ENCODE results near the gene NHSL1.
A peak's percentile ranks its signal among the peaks of the same experiment; 100 is the strongest.

Gene NHSL1

GRCh38 chr6:138518054-138518453 lies 18.8 kb upstream of the NHSL1 start:
- no peak overlapping the region for H3K27ac ChIP-seq (ENCODE audit: low read depth, low read length)
- H3K4me3 ChIP-seq (ENCODE audit: insufficient read depth, low read length, poor library complexity, severe bottlenecking): no peak overlapping the region
- H3K9me3 ChIP-seq (ENCODE audit: insufficient read depth, low read length): no peaks in the 10 kb centered on the region
- no peaks in the 10 kb centered on the region for H3F3A ChIP-seq (ENCODE audit: insufficient read depth)
- H3K79me2 ChIP-seq (ENCODE audit: insufficient read depth, low read length): no peaks in the 10 kb centered on the region
- no peaks in the 10 kb centered on the region for H3K36me3 ChIP-seq (ENCODE audit: low read length)
- TF ChIP-seq CTCF (IDR thresholded peaks at IDR 0.05; ENCODE audit: insufficient read depth, low read length, poor library complexity, severe bottlenecking): no peak
- no peak for TF ChIP-seq EZH2phosphoT487 (conservative IDR thresholded peaks at IDR 0.05; ENCODE audit: low read length)
- H2AFZ ChIP-seq (ENCODE audit: low read depth, low read length, severe bottlenecking): no peak overlapping the region
- no peak overlapping the region for H3K4me2 ChIP-seq (ENCODE audit: low read depth, low read length, poor library complexity, severe bottlenecking)
- H3K27me3 ChIP-seq (ENCODE audit: low read length): no peaks in the 10 kb centered on the region
- H3K9me2 ChIP-seq (replicated peaks; ENCODE audit: insufficient read depth, low read length): no peaks in the 10 kb centered on the region
- no peak overlapping the region for H3K9ac ChIP-seq (ENCODE audit: low read length)
- H4K20me1 ChIP-seq (ENCODE audit: low read depth, low read length): no peaks in the 10 kb centered on the region

- no peaks in the 10 kb centered on the region for H3K27me3 ChIP-seq (ENCODE audit: low read length)
- no peak overlapping the region for H3K4me2 ChIP-seq (ENCODE audit: low read depth, low read length, poor library complexity, severe bottlenecking)
- no peaks in the 10 kb centered on the region for H3K36me3 ChIP-seq (ENCODE audit: low read length)
- H4K20me1 ChIP-seq (ENCODE audit: low read depth, low read length): no peaks in the 10 kb centered on the region
- H3K9me3 ChIP-seq (ENCODE audit: insufficient read depth, low read length): no peaks in the 10 kb centered on the region
- no peak overlapping the region for H2AFZ ChIP-seq (ENCODE audit: low read depth, low read length, severe bottlenecking)
- no peaks in the 10 kb centered on the region for H3F3A ChIP-seq (ENCODE audit: insufficient read depth)
- no peaks in the 10 kb centered on the region for H3K9me2 ChIP-seq (replicated peaks; ENCODE audit: insufficient read depth, low read length)
- TF ChIP-seq EZH2phosphoT487 (conservative IDR thresholded peaks at IDR 0.05; ENCODE audit: low read length) (no peak), CTCF (IDR thresholded peaks at IDR 0.05; ENCODE audit: insufficient read depth, low read length, poor library complexity, severe bottlenecking) (peak; percentile 60)
- no peak overlapping the region for H3K9ac ChIP-seq (ENCODE audit: low read length)
- H3K27ac ChIP-seq (ENCODE audit: low read depth, low read length): no peak overlapping the region
- no peak overlapping the region for H3K4me3 ChIP-seq (ENCODE audit: insufficient read depth, low read length, poor library complexity, severe bottlenecking)
- H3K79me2 ChIP-seq (ENCODE audit: insufficient read depth, low read length): no peaks in the 10 kb centered on the region
These were observed 18.3 kb upstream of the NHSL1 start for GRCh38 chr6:138517635-138518034.

- Histone ChIP-seq H3K4me2 (ENCODE audit: low read depth, low read length, poor library complexity, severe bottlenecking) (no peak overlapping the region), H3K9me3 (ENCODE audit: insufficient read depth, low read length) (no peaks in the 10 kb centered on the region), H4K20me1 (ENCODE audit: low read depth, low read length) (no peaks in the 10 kb centered on the region), H3F3A (ENCODE audit: insufficient read depth) (no peaks in the 10 kb centered on the region), H3K36me3 (ENCODE audit: low read length) (no peaks in the 10 kb centered on the region), H3K9ac (ENCODE audit: low read length) (no peak overlapping the region), H3K4me3 (ENCODE audit: insufficient read depth, low read length, poor library complexity, severe bottlenecking) (no peak overlapping the region), H3K9me2 (replicated peaks; ENCODE audit: insufficient read depth, low read length) (no peaks in the 10 kb centered on the region), H3K27ac (ENCODE audit: low read depth, low read length) (no peak overlapping the region), H3K27me3 (ENCODE audit: low read length) (no peaks in the 10 kb centered on the region), H2AFZ (ENCODE audit: low read depth, low read length, severe bottlenecking) (no peak overlapping the region), H3K79me2 (ENCODE audit: insufficient read depth, low read length) (no peaks in the 10 kb centered on the region)
- TF ChIP-seq EZH2phosphoT487 (conservative IDR thresholded peaks at IDR 0.05; ENCODE audit: low read length) (no peak), CTCF (IDR thresholded peaks at IDR 0.05; ENCODE audit: insufficient read depth, low read length, poor library complexity, severe bottlenecking) (no peak)
These were observed 16.5 kb upstream of the NHSL1 start for GRCh38 chr6:138515657-138516248.
